H1 (cell line): ENCODE results near the gene STX18. TPM values are rescaled to one million over a fixed set of nuclear protein-coding genes. Genes with fewer than 3 reads are reported as not detected.
A peak's percentile ranks its signal among the peaks of the same experiment; 100 is the strongest.

Experiments used
- CBX8 ChIP-seq: fragments of 300-800, 300-1000 bp; sonication (generic); IDR thresholded peaks from 2 replicates; pipeline ENCODE4 v1.7.1; 2016; ENCODE audit warnings: low read depth, low read length, borderline replicate concordance
- CHD2 ChIP-seq: IDR thresholded peaks from 2 replicates; pipeline ENCODE4 v1.6.1; 2012; ENCODE audit warnings: low read length, improper control_type of control experiment
- EP300 ChIP-seq, 2 experiments: IDR thresholded peaks; 1 replicate in 1 of 2; 2 replicates in 1 of 2; pipeline ENCODE4 v1.6.1; 2011 to 2012; ENCODE audit warnings: low read depth in 2 of 2, low read length in 2 of 2, mild to moderate bottlenecking in 2 of 2, borderline replicate concordance in 1 of 2, inconsistent platforms in 1 of 2, moderate library complexity in 1 of 2
- FOSL1 ChIP-seq: IDR thresholded peaks from 2 replicates; pipeline ENCODE4 v1.6.1; 2011; ENCODE audit warnings: mild to moderate bottlenecking, low read depth, low read length, moderate library complexity; ENCODE audit not compliant: insufficient read depth
- JUND ChIP-seq: IDR thresholded peaks from 2 replicates; pipeline ENCODE4 v1.6.1; 2011; ENCODE audit warnings: mild to moderate bottlenecking, improper control_type of control experiment, low read length
- KDM1A ChIP-seq: fragments of 200-600, 300-600 bp; sonication (generic); IDR thresholded peaks from 2 replicates; pipeline ENCODE4 v1.7.1; 2016; ENCODE audit warnings: mild to moderate bottlenecking, low read length, borderline replicate concordance
- NANOG ChIP-seq: IDR thresholded peaks from 2 replicates; pipeline ENCODE4 v1.6.1; 2011; ENCODE audit warnings: low read length, low read depth, mild to moderate bottlenecking, inconsistent platforms; ENCODE audit not compliant: insufficient read depth, poor library complexity, severe bottlenecking
- NRF1 ChIP-seq: IDR thresholded peaks from 2 replicates; pipeline ENCODE4 v1.6.1; 2011; ENCODE audit warnings: mild to moderate bottlenecking, low read depth, low read length, improper control_type of control experiment
- PHF8 ChIP-seq: fragments of 200-600 bp; sonication (generic); conservative IDR thresholded peaks from 2 replicates; pipeline ENCODE4 v1.7.1; 2012; ENCODE audit warnings: low read depth, mild to moderate bottlenecking, inconsistent platforms, low read length, moderate library complexity
- POLR2A ChIP-seq, 2 experiments: IDR thresholded peaks; 1 replicate in 1 of 2; 2 replicates in 1 of 2; pipeline ENCODE4 v1.6.1; 2011; ENCODE audit warnings: low read depth in 2 of 2, low read length in 2 of 2, mild to moderate bottlenecking in 2 of 2; ENCODE audit errors: control extremely low read depth in 1 of 2
- RAD21 ChIP-seq, 2 experiments: IDR thresholded peaks in 1 of 2; conservative IDR thresholded peaks in 1 of 2; 2 replicates each; pipeline ENCODE4 v1.6.1; 2011; ENCODE audit warnings: low read depth in 2 of 2, low read length in 2 of 2, improper control_type of control experiment in 1 of 2, inconsistent platforms in 1 of 2, mild to moderate bottlenecking in 1 of 2, moderate library complexity in 1 of 2
- RXRA ChIP-seq: IDR thresholded peaks from 2 replicates; pipeline ENCODE4 v1.6.1; 2011; ENCODE audit warnings: low read depth, mild to moderate bottlenecking, low read length, moderate library complexity; ENCODE audit not compliant: insufficient read depth
- SP1 ChIP-seq: IDR thresholded peaks from 2 replicates; pipeline ENCODE4 v1.6.1; 2011; ENCODE audit warnings: low read depth, low read length
- SUZ12 ChIP-seq: fragments of 200-600 bp; sonication (generic); IDR thresholded peaks from 2 replicates; pipeline ENCODE4 v1.6.1; 2012; ENCODE audit warnings: mild to moderate bottlenecking, inconsistent platforms, low read length, moderate library complexity, mixed read lengths
- YY1 ChIP-seq: IDR thresholded peaks from 2 replicates; pipeline ENCODE4 v1.6.1; 2011; ENCODE audit warnings: low read depth, mild to moderate bottlenecking, low read length
- ZNF274 ChIP-seq: IDR thresholded peaks from 2 replicates; pipeline ENCODE4 v1.7.0; 2012; ENCODE audit warnings: low read length, borderline replicate concordance; ENCODE audit errors: extremely low read depth
- polyA plus RNA-seq, 7 experiments: library from polyadenylated mRNA; depleted of rRNA in 3 of 7; stranded (reverse) in 5 of 7; unstranded in 2 of 7; fragments of >200 nt in 5 of 7; fragments of 200-250 nt in 2 of 7; gene quantifications; 1 replicate in 5 of 7; 2 replicates in 1 of 7; 4 replicates in 1 of 7; pipeline versions ENCODE4 v1.2.1 to v1.2.3, GENCODE V29; 2011 to 2013; ENCODE audit warnings: missing spikeins in 2 of 7, mixed read lengths in 2 of 7
- total RNA-seq: library from RNA; stranded (reverse); fragmentation: NEBNext Ultra II Directional; extraction: Animal tissue kit (Norgen Biotek cat#: 25700); gene quantifications from 2 replicates; pipeline ENCODE4 v1.2.1, GENCODE V29; 2021
- TF ChIP-seq, protein P1 (sequence below): IDR thresholded peaks from 2 replicates; pipeline ENCODE4 v1.6.1; 2012; ENCODE audit warnings: inconsistent platforms
- TF ChIP-seq, protein P2 (sequence below), 3 experiments: IDR thresholded peaks; 1 replicate in 2 of 3; 2 replicates in 1 of 3; pipeline versions ENCODE4 v1.5.1 to v1.6.1; 2011; ENCODE audit warnings: low read length in 3 of 3, mild to moderate bottlenecking in 3 of 3, inconsistent platforms in 2 of 3, low read depth in 1 of 3, moderate library complexity in 1 of 3; ENCODE audit not compliant: insufficient read depth in 1 of 3; ENCODE audit errors: control extremely low read depth in 1 of 3

Gene STX18
- total and polyA plus RNA-seq, 2 of the 8 experiments (the other 6 are each of a cell fraction or from before 2014, with no cell fraction given) = 14.6 to 18.3 TPM

DNA sequence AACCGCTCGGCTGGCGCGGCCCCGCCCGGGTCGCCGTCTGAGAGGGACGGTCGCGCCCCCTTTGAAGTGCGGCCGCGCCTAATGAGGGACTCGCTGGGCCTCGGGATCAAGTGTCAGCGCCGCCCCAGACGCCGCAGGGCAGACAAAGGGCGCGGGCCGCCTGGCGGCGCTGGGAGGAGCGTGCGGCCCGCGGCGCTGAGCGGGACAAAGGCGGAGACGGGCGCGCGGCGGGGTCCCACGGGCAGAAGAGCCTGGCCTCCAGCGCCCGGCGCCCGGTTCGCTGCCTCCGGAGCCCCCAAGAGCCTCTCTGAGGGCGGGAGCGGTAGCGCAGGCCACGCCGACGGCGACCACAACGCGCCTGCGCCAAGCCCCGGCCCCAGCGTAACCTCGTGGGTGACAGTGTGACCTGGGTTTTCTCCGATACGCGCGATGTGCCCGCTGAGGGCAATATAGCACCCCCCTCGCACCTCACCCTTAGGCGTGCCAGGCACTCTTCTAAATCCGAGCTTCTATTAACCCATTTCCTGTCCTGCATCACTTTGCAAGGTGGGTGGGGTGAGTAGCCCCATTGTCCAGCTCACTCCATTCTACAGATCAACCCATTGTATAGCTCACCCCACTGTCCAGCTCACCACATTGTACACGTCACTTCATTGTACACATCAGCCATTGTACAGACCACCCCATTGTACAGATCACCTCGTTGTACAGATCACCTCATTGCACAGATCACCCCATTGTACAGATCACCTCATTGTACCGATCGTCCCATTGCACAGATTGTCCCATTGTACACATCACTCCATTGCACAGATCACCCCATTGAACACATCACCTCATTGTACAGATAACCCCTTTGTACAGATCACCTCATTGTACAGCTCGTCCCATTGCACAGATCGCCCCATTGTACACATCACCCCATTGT lies 33.7 kb upstream of the STX18 start (continued):
- TF ChIP-seq ZNF274 = no peak
- TF ChIP-seq CBX8 = no peak
- TF ChIP-seq NANOG = peak; percentile 40
- no peak for TF ChIP-seq YY1
- TF ChIP-seq, protein P1, sequence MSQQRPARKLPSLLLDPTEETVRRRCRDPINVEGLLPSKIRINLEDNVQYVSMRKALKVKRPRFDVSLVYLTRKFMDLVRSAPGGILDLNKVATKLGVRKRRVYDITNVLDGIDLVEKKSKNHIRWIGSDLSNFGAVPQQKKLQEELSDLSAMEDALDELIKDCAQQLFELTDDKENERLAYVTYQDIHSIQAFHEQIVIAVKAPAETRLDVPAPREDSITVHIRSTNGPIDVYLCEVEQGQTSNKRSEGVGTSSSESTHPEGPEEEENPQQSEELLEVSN = peak; percentile 72; the same call in 1 of the 2 replicates
- no peak for TF ChIP-seq FOSL1
- TF ChIP-seq EP300 (IDR thresholded peaks at IDR 0.05; ENCODE audit: borderline replicate concordance in 1 of 2, low read depth in 2 of 2, low read length in 2 of 2) = no peak
- 0 out of 2 replicates have a peak, but pooled peaks have one; percentile 32 for TF ChIP-seq PHF8
- TF ChIP-seq SUZ12 = no peak
- TF ChIP-seq, protein P2, sequence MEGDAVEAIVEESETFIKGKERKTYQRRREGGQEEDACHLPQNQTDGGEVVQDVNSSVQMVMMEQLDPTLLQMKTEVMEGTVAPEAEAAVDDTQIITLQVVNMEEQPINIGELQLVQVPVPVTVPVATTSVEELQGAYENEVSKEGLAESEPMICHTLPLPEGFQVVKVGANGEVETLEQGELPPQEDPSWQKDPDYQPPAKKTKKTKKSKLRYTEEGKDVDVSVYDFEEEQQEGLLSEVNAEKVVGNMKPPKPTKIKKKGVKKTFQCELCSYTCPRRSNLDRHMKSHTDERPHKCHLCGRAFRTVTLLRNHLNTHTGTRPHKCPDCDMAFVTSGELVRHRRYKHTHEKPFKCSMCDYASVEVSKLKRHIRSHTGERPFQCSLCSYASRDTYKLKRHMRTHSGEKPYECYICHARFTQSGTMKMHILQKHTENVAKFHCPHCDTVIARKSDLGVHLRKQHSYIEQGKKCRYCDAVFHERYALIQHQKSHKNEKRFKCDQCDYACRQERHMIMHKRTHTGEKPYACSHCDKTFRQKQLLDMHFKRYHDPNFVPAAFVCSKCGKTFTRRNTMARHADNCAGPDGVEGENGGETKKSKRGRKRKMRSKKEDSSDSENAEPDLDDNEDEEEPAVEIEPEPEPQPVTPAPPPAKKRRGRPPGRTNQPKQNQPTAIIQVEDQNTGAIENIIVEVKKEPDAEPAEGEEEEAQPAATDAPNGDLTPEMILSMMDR (IDR thresholded peaks at IDR 0.05; ENCODE audit: control extremely low read depth in 1 of 3, insufficient read depth in 1 of 3, low read depth in 1 of 3, low read length in 3 of 3) = peak in 2 of 3 experiments; percentile 35 to 64; a peak in 3 of 4 replicates
- TF ChIP-seq NRF1 = no peak
- 0 out of 2 replicates have a peak, but pooled peaks have one; percentile 8 for TF ChIP-seq SP1
- no peak for TF ChIP-seq KDM1A
- TF ChIP-seq CHD2 = no peak
- no peak for TF ChIP-seq JUND
- TF ChIP-seq RAD21 (IDR thresholded peaks at IDR 0.05 in 1 of 2, conservative IDR thresholded peaks at IDR 0.05 in 1 of 2; ENCODE audit: low read depth in 2 of 2, low read length in 2 of 2) = peak; percentile 15 to 48; a peak in 3 of 4 replicates
- TF ChIP-seq RXRA = no peak
- TF ChIP-seq POLR2A (IDR thresholded peaks at IDR 0.05; ENCODE audit: control extremely low read depth in 1 of 2, low read depth in 2 of 2, low read length in 2 of 2) = no peak
